HG03280 (cell line): ENCODE results near the gene DNPEP.

Source experiments
- ATAC-seq: cut with Tn5 transposase; IDR thresholded peaks from one replicate; pipeline ENCODE4 v1.9.1; 2021; ENCODE audit warnings: mild to moderate bottlenecking, moderate library complexity; ENCODE audit not compliant: unreplicated experiment

DNPEP gene

DNA sequence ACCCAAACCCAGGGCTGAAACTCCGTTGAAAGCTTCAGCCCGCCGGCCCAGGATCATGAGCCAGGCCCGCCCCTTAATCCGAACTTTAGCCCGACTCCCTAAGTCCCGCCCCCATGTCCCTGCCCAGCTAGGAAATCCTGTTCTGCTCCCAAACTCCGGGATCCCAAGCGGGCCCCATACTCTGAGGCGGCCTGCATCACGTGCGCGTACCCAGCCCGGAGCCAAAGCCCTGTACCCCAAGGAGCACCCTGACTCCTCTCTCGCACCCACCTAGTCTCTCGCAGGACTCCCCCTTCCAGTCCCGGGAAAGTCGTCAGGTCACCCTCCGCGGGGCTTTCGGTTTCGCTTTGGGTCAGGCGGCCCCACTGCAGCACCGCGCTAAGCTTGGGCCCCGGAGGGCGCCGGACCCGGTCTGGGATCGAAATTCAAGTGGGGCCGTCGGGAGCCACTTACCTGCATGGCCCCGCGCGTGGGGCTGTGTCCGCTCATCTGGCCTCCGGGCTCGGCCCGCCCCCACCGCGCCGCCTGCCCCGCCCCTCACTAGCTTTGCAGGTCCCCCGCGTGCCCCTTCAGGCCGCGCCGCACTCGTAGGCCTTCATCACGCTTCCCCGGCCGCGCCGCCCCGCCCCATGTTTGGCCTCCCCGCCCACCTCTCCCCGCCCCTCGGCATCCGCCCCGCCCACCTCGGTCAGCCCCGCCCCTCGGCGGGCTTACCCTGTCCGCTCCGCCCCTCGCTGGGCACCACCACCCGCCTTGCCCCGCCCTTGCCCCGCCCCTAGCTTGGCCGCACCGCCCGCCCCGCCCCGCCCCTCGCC lies at the start of gene DNPEP:
DNPEP (minus strand) TSS at position 607 of the 815 bp plus-strand sequence; CDS start at position 489, 118 bp downstream.
- peak; percentile 58 for ATAC-seq

DNA sequence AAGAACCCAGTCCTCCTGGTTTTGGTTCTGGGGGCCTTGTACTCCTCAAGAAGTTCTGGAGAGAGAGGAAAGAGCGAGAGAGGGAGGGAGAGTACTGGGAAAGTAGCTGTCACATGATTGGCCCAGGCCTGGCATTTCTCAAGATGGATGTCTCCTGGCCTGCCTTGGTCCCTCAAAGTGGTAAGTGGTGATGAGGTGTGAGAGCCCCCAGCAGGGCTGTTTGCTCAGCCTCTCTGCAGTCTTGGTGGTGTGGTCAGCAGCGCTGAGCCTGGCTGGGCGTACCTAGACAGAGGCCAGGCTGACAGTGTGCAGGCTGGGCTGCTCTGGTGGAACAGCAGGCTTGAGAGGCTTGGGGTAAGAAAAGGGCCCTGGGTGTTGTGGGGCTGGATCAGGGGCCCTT lies 49.4 kb upstream of the DNPEP start:
- ATAC-seq = no peak

DNA sequence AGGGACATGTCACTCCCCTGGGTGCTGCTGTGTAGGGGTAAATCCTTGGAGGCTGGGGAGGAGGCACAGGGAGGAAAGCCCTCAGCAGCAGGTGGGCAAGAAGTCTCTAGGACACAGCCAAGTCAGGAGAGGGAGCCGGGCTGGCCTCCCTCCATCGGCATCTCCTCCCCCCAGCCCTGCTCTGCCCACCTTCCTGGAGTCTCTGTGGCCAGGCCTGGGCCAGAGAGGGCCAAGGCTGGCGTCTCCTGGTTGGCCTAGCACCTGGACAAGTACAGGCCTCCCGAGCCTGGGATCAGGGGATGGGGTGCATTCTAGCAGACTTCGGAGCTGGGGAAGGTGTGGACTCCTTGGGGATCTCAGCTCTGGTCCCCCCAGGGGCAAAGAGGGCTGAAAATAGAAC lies 48.8 kb upstream of the DNPEP start:
- no peak for ATAC-seq

DNA sequence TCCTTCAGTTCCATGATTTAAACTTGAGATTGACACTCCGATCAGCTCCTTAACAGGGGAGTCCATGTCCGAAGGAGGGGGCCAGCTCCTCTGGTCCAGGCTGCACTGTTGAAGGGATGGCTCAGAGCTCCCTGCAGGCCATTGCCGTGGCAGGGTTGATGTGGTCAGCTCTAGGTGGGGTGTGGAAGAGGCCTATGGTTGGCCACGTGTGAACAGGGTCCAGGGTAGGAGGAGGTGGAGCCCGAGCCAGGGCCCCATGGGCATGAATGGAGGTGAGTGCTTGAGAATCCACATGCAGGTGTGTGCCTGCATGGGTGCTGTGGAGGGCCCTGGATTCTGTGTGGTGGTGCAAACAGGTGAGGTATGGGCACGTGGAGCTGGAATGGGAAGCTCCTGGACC lies 48.0 kb upstream of the DNPEP start:
- ATAC-seq = no peak

DNA sequence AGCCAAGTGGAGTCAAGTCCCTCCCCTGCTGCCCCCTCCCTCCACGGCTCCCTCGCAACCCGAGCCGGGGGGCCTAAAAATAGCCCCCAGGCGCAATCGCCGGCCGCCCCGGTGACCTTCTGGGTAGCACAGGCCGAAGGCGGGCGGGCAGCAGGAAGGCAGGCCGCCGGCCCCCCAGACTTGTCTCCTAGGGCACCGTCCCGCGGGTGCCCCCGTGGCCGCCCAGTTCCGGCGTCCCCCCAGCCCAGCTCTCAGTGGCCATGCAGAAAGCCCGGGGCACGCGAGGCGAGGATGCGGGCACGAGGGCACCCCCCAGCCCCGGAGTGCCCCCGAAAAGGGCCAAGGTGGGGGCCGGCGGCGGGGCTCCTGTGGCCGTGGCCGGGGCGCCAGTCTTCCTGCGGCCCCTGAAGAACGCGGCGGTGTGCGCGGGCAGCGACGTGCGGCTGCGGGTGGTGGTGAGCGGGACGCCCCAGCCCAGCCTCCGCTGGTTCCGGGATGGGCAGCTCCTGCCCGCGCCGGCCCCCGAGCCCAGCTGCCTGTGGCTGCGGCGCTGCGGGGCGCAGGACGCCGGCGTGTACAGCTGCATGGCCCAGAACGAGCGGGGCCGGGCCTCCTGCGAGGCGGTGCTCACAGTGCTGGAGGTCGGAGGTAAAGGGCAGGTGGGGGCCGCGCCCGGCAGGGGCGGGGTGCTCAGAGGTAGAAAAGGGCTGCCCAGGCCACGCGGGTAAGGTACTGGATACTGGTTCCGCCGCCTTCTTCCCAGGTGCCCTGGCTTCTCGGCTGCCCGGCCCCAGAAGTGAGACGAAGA lies 47.2 kb upstream of the DNPEP start, which contains the start of gene SPEG:
SPEG (plus strand) TSS at position 126 of the 808 bp plus-strand sequence; CDS start at position 261, 135 bp downstream.
- no peak for ATAC-seq

DNA sequence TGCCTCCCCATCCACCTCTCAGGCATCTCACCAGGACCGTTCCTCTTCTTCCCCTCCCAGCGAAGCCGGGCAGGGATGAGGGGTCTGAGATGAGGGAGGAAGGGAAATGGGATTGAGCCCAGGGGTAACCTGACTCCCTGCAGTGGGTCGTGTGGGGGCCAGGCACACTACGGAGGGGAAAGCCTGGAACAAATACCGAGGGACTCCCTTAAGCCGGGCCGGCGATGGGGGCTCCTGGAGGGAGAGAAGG lies 46.7 kb upstream of the DNPEP start:
- no peak for ATAC-seq

DNA sequence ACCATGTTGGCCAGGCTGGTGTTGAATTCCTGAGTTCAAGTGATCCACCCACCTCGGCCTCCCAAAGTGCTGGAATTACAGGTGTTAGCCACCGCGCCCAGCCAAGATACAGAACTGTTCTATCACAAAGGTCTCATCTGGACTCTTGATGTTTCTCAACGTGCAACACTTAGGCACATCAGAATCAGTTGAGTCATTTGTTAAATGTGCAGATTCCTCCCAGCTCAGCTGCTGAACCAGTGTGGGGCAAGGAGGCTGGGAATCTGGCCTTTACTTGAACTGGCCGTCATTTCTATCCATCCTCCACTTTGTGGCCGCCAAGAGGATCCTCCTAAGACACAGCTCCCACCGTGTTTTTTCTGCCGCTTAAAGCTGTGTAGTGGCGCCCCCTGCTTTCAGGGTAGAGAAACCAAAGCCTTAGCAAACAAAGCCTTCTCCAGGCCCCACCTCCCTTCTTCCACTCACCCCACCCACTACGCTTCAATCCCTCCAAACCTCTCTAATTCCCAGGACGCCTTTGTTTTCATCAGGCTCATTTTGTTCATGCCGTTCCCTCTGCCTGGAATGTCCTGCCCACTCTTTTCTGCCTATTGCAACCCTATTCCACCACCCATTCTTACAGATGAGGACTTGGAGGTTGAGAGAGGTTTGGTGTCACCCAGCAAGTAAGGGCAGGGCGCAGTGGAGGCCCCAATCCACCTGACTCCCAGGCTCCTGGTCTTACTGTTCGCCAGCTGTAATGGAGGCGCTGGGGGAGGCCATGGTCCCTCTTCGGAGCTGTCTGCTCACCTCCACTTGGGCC lies 46.2 kb upstream of the DNPEP start:
- no peak for ATAC-seq

DNA sequence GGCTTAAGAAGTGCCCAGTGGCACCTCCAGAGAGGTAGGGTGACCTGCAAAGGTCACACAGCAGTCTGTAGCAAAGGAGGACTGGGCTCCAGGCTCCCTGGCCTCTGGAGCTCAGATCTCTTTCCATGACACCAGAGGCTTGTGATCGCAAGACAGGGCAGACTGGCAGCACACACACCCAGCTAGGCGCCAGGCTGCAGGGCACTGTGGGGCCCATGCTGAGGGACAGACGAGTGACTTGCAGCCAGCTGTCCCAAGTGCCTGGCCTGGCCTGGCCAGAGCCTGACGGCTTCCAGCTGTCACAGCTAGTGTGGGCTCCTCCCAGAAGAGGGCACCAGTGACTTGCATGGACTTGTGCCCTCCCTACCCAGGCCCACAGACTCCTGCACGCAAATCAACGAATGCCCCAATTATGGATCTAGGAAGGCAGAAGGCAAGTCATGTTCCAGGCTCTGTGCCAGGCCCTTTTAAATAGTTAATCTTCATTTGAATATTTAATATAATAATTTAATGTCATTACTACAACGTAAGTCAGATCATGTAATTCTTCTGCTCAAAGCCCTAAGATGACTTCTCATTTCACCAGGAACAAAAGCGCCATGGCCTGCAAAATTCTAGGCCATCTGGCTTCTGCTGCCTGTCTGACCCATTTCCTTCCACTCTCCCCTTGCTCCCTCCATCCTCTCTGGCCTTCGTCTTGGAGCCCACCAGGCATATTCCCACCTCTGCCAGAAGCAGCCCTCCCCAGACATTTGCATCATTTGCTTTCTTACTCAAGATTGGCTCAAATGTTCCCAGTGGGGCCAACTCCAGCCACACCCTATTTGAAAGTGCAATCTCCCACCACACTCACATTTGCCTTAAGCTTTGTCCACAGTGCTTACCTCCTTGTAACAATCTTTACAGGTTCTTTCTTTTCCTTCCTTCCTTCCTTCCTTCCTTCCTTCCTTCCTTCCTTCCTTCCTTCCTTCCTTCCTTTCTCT lies 43.2 kb upstream of the DNPEP start:
- no peak for ATAC-seq

DNA sequence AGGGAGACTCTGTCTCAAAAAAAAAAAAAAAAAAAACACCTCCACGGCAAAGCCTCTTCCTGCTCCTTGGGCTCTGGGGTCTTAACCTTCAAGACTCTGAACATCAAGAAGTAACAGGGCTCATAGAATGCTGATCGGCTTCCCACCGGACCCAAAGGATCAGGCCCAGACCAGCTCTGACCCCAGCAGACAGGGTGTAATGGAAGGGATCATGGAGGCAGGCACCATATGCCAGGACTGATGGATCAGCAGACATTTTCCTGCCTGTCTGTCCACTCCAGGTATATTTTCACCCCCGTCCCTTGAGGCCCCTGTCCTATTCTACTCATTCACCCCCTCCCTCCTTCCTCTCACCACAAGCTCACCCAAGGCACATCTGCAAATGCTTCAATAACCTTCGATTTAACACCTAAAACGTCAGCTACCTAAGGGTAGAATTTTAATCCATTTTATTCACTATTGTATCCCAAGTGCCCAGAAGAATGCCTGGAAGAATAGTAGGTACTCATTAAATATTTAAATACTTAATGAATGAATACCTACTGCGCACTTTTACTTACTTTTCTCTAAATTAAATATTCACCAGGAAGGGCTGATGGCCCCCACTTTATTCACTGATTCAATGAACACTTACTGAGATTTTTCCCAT lies 42.4 kb upstream of the DNPEP start:
- ATAC-seq = no peak

DNA sequence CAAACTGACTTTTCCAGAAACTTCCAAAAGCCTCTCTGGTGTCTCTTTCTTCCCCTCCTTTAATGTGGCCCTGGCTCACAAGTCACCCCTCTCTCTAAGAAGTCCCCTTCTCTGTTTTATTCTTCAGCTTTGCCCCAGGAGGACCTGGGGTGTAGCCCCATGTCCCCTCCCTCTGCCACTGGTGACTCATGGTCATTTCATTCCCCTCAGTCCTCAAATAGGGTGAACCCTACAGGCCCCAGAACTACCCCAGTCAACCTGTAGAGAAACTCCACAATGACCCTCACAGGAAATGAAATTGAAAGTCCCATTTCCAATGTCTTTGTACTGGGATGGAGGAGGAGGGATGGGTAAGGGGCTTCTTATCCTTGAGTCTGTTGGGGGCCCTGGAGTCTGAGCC lies 40.8 kb upstream of the DNPEP start:
- ATAC-seq = no peak

DNA sequence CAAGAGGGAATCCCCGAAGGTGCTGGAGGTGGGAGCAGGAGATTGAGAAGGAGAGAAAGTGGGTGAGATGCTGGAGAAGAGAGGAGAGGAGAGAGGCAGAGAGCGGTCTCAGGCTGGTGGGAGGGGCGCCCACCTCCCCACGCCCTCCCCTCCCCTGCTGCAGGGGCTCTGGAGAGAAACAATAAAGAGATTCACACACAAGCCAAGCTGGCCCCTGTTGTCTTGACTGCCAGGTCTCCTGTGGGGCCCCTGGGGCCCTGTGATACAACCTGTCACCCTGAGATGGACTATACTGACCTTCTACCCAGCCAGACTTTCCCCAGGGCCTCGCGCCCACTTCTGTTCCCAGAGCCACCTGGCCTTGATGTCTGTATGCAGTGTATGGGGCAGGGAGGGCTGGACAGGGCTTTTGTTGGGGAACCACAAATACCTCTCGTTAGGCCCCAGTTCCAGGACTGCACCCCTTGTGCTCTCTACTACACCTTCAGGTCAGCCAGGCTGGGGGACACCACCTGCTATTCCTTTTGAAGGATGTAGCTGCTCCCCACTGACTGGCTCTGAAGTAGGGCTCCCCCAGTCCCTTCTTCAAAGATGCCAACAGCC lies 38.9 kb upstream of the DNPEP start:
- ATAC-seq = no peak

DNA sequence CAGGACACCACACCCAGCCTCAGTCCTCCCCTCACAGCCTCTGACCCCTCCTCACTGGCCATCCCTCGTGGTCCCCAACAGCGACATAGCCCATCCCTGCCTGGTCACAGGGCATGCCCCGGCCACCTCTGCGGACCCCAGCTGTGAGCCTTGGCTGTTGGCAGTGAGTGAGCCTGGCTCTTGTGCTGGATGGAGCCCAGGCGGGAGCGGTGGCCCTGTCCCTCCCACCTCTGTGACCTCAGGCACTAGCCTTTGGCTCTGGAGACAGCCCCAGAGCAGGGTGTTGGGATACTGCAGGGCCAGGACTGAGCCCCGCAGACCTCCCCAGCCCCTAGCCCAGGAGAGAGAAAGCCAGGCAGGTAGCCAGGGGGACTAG lies 38.3 kb upstream of the DNPEP start:
- no peak for ATAC-seq

DNA sequence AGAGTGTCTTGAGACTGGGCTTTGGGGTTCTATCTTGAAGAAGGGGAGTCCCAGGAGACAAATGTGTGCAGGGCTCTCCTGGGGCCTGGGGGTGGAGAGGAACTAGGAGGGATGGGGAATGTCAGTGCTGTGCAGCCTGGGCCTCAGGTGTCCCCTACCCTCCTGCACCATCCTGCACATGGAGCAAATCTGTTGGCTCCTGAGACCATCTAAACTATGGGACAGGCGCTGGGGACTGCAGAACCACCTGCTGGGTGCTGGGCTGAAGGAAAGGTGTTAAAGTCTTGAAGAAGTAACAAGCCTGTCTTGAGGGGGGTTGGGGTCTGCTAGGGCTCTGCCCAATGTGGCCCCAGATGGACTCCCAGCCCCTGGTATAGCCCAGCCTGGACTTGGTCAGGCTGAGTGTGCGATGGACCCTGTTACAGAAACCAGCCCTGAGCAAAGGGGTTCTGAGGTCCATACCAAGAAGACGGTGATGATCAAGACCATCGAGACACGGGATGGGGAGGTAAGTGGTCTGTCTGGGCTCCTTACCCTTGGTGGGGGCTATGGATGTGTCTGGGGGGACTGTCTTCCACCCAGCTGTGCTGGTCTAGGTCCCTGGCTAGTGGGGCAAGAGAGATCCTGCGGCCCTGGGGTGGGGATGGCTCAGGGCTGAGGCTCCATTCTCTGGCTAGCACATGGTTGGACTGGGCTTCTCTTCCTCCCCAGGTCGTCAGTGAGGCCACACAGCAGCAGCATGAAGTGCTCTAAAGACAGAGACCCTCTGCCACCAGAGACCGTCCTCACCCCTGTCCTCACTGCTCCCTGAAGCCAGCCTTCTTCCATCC lies 37.7 kb upstream of the DNPEP start:
- no peak for ATAC-seq

DNA sequence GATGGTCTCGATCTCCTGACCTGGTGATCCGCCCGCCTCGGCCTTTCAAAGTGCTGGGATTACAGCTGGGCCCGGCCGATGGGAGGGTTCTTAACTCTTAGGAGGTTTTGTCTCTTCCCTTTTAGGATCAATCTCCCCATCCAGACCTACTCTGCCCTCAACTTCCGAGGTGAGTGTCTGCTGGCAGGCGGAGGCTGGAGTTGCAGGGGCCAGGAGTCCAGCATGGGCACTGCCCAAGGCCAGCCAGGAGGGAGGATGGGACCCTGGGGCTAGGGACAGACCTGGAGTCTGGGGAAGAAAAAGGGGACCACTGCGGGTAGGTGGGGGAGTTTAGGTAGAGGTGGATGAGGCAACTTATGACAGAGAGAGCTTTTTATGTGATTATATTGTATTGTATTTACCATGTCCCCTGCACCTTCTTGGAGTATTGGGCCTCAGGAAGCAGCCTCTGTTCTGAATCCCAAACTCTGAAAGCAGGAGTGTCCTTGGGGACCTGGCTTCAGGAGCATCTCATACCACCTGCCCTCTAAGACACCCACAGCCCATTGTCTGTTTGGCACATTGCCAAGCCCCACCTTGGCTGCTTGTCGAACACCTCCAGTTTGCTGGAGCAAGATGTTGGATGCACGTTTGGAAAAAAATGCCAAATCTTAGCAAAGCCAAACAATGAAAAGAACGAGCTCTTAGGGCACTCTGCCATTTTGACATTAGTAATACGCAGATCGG lies 36.1 kb upstream of the DNPEP start:
- ATAC-seq = no peak

DNA sequence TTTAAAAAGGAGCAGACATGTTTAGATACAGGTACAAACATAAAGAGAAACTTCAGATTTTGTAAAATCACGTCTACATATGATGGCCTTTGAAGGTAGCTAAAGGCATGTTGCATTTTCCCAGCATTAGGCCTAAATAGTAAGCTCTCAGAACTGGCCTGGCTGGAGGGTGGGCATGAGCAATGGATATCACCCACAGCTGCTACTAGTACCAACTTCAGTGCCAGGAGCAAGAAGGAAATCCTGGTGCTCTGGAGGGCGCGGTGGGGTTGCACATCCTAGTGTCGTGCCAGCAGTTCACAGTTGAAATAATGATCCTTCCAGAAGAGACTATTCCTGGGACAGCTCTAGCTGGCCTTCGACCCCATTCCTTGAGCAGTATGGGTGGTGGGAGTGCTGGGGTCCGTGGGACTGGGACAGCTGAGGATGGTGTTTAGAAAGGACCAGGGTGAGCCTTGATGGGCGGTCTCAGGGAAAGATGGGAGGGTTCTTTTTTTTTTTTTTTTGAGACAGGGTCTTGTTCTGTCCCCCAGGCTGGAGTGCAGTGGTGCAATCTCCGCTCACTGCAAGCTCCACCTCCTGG lies 35.3 kb upstream of the DNPEP start:
- ATAC-seq = no peak

DNA sequence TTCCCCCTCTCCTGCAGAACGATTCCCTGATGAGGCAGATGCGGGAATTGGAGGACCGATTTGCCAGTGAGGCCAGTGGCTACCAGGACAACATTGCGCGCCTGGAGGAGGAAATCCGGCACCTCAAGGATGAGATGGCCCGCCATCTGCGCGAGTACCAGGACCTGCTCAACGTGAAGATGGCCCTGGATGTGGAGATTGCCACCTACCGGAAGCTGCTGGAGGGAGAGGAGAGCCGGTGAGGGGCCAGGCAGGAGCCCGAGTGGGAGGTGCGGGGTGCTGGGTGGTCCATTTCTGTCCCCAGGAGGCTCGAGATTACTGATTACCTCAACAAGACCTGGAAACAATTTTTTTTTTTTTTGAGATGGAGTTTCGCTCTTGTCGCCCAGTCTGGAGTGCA lies 33.6 kb upstream of the DNPEP start:
- no peak for ATAC-seq

DNA sequence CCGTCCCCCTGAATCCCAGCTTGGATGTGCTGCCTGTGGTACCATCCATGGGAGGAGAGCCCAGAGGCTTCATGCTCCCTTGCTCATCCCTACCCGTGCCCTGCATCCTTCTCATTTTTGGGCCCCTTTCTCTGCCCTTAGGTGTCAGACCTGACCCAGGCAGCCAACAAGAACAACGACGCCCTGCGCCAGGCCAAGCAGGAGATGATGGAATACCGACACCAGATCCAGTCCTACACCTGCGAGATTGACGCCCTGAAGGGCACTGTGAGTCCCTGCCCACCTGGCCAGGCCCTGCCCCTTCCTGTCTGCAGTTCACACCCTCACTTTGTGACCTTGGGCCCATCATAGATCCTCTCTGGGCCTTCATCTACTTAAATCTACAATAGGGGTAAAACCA lies 33.0 kb upstream of the DNPEP start:
- ATAC-seq = no peak
